GM12878 (cell line): ENCODE measurements around the gene UTP14C. TPM values are rescaled to one million over a fixed set of nuclear protein-coding genes. Genes with fewer than 3 reads are reported as not detected.

Experiments used
- ATAC-seq: fragments of 200-7000 bp; cut with Tn5 transposase; 3 replicates; pipeline ENCODE4 v1.9.1; 2020; ENCODE audit warnings: mild to moderate bottlenecking, moderate library complexity
- BruUV-seq: library from RNA; stranded (reverse); fragments of 400-500 nt; replicated peaks from 2 replicates; lab custom pipeline; 2021; lab: Mats Ljungman, UMichigan
- CTCF ChIA-PET: fragments of 300-600 bp; sonication (Branson Sonifier 250); formaldehyde crosslinking; extraction: SDS; loops from one replicate; lab custom pipeline; 2021; ENCODE audit warnings: inconsistent platforms; lab: Yijun Ruan, JAX
- POLR2A ChIA-PET: fragments of 350-600 bp; formaldehyde crosslinking; extraction: SDS; loops from one replicate; lab custom pipeline; 2021; ENCODE audit warnings: inconsistent platforms; lab: Charles Lee
- RAD21 ChIA-PET: fragments of 300-600 bp; sonication (Branson Sonifier 250); formaldehyde crosslinking; loops from one replicate; lab custom pipeline; 2023; ENCODE audit warnings: antibody characterized with exemption; ENCODE audit not compliant: unreplicated experiment; lab: Charles Lee
- SMC1A ChIA-PET: fragments of 300-600 bp; sonication (Branson Sonifier 250); formaldehyde crosslinking; loops from one replicate; lab custom pipeline; 2023; ENCODE audit not compliant: unreplicated experiment, uncharacterized antibody; lab: Charles Lee
- DNase-seq: peaks from one replicate; pipeline ENCODE4 v3.0.0-alpha.2; 2011; ENCODE audit warnings: low read depth, low spot score
- FAIRE-seq: peaks from 3 replicates; lab custom pipeline; 2011; peaks lifted over from hg19 to GRCh38; lab: Jason Lieb, UNC
- H2AFZ ChIP-seq: 2 replicates; pipeline ENCODE4 v1.6.0; 2011; ENCODE audit warnings: low read depth, low read length, control low read depth; ENCODE audit not compliant: control insufficient read depth
- H3K27ac ChIP-seq: 2 replicates; pipeline ENCODE4 v1.5.1; 2011; ENCODE audit warnings: control low read depth; ENCODE audit not compliant: control insufficient read depth, insufficient read depth
- H3K27me3 ChIP-seq, 2 experiments: replicated peaks in 1 of 2; 2 replicates each; pipeline versions ENCODE4 v1.6.0 to v1.6.1; 2011; ENCODE audit warnings: low read length in 1 of 2; ENCODE audit not compliant: control insufficient read depth in 2 of 2, insufficient read depth in 2 of 2
- H3K36me3 ChIP-seq, 2 experiments: 2 replicates each; pipeline ENCODE4 v1.5.1; 2011; ENCODE audit warnings: low read length in 1 of 2; ENCODE audit not compliant: control insufficient read depth in 2 of 2, insufficient read depth in 2 of 2
- H3K4me1 ChIP-seq: 2 replicates; pipeline ENCODE4 v1.6.1; 2011; ENCODE audit warnings: mild to moderate bottlenecking, low read length, moderate library complexity, mixed read lengths; ENCODE audit not compliant: control insufficient read depth, insufficient read depth
- H3K4me2 ChIP-seq: 2 replicates; pipeline ENCODE4 v1.6.0; 2011; ENCODE audit warnings: control low read depth; ENCODE audit not compliant: control insufficient read depth, insufficient read depth
- H3K4me3 ChIP-seq: fragments of 200-600 bp; sonication (generic); 2 replicates; pipeline ENCODE4 v1.5.1; 2016
- H3K79me2 ChIP-seq: 2 replicates; pipeline ENCODE4 v1.6.0; 2011; ENCODE audit warnings: low read length; ENCODE audit not compliant: control insufficient read depth, insufficient read depth
- H3K9ac ChIP-seq: 2 replicates; pipeline ENCODE4 v1.8.0; 2011; ENCODE audit warnings: low read length, control low read depth, mixed read lengths; ENCODE audit not compliant: control insufficient read depth, insufficient read depth
- H3K9me3 ChIP-seq: replicated peaks from 3 replicates; pipeline ENCODE4 v1.5.1; 2011; ENCODE audit warnings: mild to moderate bottlenecking, low read length; ENCODE audit not compliant: control insufficient read depth, insufficient read depth
- H4K20me1 ChIP-seq: 2 replicates; pipeline ENCODE4 v1.6.0; 2011; ENCODE audit not compliant: control insufficient read depth, insufficient read depth
- BCL11A ChIP-seq: IDR thresholded peaks from 2 replicates; pipeline ENCODE4 v1.6.1; 2011; ENCODE audit warnings: low read depth, low read length
- CHD2 ChIP-seq: IDR thresholded peaks from 2 replicates; pipeline ENCODE4 v1.6.1; 2011; ENCODE audit warnings: low read depth, low read length, improper control_type of control experiment, borderline replicate concordance
- CREB1 ChIP-seq: IDR thresholded peaks from 2 replicates; pipeline ENCODE4 v1.6.1; 2012; ENCODE audit warnings: low read depth, mild to moderate bottlenecking, inconsistent platforms
- FOS ChIP-seq: IDR thresholded peaks from 3 replicates; pipeline ENCODE4 v1.6.1; 2011; ENCODE audit warnings: borderline replicate concordance; ENCODE audit not compliant: insufficient read length; ENCODE audit errors: extremely low read depth
- HDAC6 ChIP-seq: fragments of 200-600 bp; sonication (generic); IDR thresholded peaks from one replicate; pipeline ENCODE4 v1.8.0; 2017; ENCODE audit warnings: antibody characterized with exemption; ENCODE audit not compliant: unreplicated experiment
- MXI1 ChIP-seq: fragments of 150-350 bp; IDR thresholded peaks from 2 replicates; pipeline ENCODE4 v1.6.1; 2011; ENCODE audit warnings: low read depth, mild to moderate bottlenecking, inconsistent platforms, low read length, improper control_type of control experiment
- MYC ChIP-seq: IDR thresholded peaks from 2 replicates; pipeline ENCODE4 v1.6.1; 2011; ENCODE audit warnings: mild to moderate bottlenecking, low read length, moderate library complexity, inconsistent platforms; ENCODE audit not compliant: insufficient read depth, insufficient replicate concordance, insufficient read length, severe bottlenecking
- PAX8 ChIP-seq: fragments of 450-650 bp; IDR thresholded peaks from 2 replicates; pipeline ENCODE4 v1.6.1; 2017; ENCODE audit warnings: mild to moderate bottlenecking, moderate library complexity
- SPI1 ChIP-seq: IDR thresholded peaks from 2 replicates; pipeline ENCODE4 v1.6.1; 2011; ENCODE audit warnings: low read depth, mild to moderate bottlenecking, low read length, moderate library complexity, borderline replicate concordance; ENCODE audit not compliant: insufficient read depth
- WGBS: methylation state at CpG from one replicate; pipeline ENCODE4 v1.1.6; 2016; ENCODE audit warnings: low lambda C conversion rate; ENCODE audit not compliant: insufficient replicate concordance, insufficient coverage; ENCODE audit errors: missing lambda C conversion rate; 5-methylcytosine and 5-hydroxymethylcytosine counted together
- in situ Hi-C: fragments of 300-500 bp; cut with MboI; formaldehyde crosslinking; loops from 9 replicates; pipeline ENCODE4 v1.14.3; 2018; ENCODE audit warnings: mixed read lengths
- intact Hi-C: fragments of 100-400 bp; cut with micrococcal nuclease; formaldehyde crosslinking; loops from one replicate; pipeline ENCODE4 v1.14.2; 2022; ENCODE audit not compliant: unreplicated experiment
- polyA plus RNA-seq, 11 experiments: library from polyadenylated mRNA; depleted of rRNA in 4 of 11; unstranded in 6 of 11; stranded (reverse) in 5 of 11; fragments of >200 nt; fragmentation: Nextera tagmentation in 4 of 11; fragmentation: Illumina TruSeq in 1 of 11; extraction: Ambion mirVana in 4 of 11; extraction: Trizol in 1 of 11; gene quantifications; 1 replicate in 1 of 11; 2 replicates in 10 of 11; pipeline versions ENCODE4 v1.2.1 to v1.2.3, GENCODE V29; 2011 to 2016; ENCODE audit warnings: inconsistent platforms in 2 of 11, missing spikeins in 2 of 11, low read depth in 1 of 11
- total RNA-seq, 4 experiments: library from RNA; depleted of rRNA in 3 of 4; stranded (reverse); fragments of >200 nt in 3 of 4; fragmentation: Illumina TruSeq in 1 of 4; extraction: Trizol in 1 of 4; gene quantifications; 2 replicates each; pipeline versions ENCODE4 v1.2.1 to v1.2.3, GENCODE V29; 2013 to 2021

UTP14C gene
- total and polyA plus RNA-seq, 10 of the 15 experiments (the other 5 are each of a cell fraction or from before 2014, with no cell fraction given) = 3.4 to 11.2 (median 6.0) TPM

- ChIA-PET POLR2A (interaction anchor here (0.6 kb wide), 1 partner anchor 135 kb away, joined by 3 read pairs; no protein-coding TSS in a partner anchor), SMC1A (interaction anchor here (1.0 to 1.6 kb wide), 4 partner anchors 10 to 35 kb away, joined by 3 to 4 read pairs (median 4); partner anchors contain the start of gene ALG11), RAD21 (no interaction called here), CTCF (interaction anchor here (0.8 to 1.5 kb wide), 3 partner anchors 13 to 852 kb away, joined by 3 to 4 read pairs (median 4); no protein-coding TSS in a partner anchor)
- Histone ChIP-seq H3K4me1 (no peaks in the 10 kb centered on the region), H3K9ac (no peak overlapping the region), H3K27me3 (no peaks in the 10 kb centered on the region), H3K36me3 (no peaks in the 10 kb centered on the region), H3K9me3 (no peaks in the 10 kb centered on the region), H4K20me1 (no peaks in the 10 kb centered on the region), H3K27ac (no peak overlapping the region), H2AFZ (no peak overlapping the region), H3K79me2 (no peaks in the 10 kb centered on the region), H3K4me2 (no peak overlapping the region), H3K4me3 (no peak overlapping the region)
- DNase-seq (no peak), ATAC-seq (no peak), FAIRE-seq (no peak)
- BruUV-seq = no TSS peak
- TF ChIP-seq CREB1 (no peak), MYC (no peak), CHD2 (no peak), PAX8 (no peak)
- in situ Hi-C loops = no loop called here
- intact Hi-C loops = no loop called here
- WGBS = 26% methylated on average over 5 of the region's 5 CpGs
These were observed 46.9 kb upstream of the UTP14C start for GRCh38 chr13:51977625-51978024.

- in situ Hi-C loops (no loop called here), intact Hi-C loops (no loop called here)
- Histone ChIP-seq H3K79me2 (no peaks in the 10 kb centered on the region), H3K9me3 (no peaks in the 10 kb centered on the region), H4K20me1 (no peaks in the 10 kb centered on the region), H3K27me3 (no peaks in the 10 kb centered on the region), H3K4me3 (no peak overlapping the region), H3K27ac (no peak overlapping the region), H3K4me1 (no peaks in the 10 kb centered on the region), H3K36me3 (no peaks in the 10 kb centered on the region), H3K4me2 (no peak overlapping the region), H3K9ac (no peak overlapping the region), H2AFZ (no peak overlapping the region)
- WGBS = 44% methylated on average over 5 of the region's 5 CpGs
- ChIA-PET POLR2A (no interaction called here), SMC1A (interaction anchor here (1.2 to 1.5 kb wide), 2 partner anchors 13 to 15 kb away, joined by 3 to 5 read pairs; no protein-coding TSS in a partner anchor), RAD21 (interaction anchor here (0.9 kb wide), 1 partner anchor 18 kb away, joined by 3 read pairs; no protein-coding TSS in a partner anchor), CTCF (no interaction called here)
- FAIRE-seq (no peak), DNase-seq (no peak), ATAC-seq (no peak)
- TF ChIP-seq SPI1 (no peak), HDAC6 (no peak), FOS (no peak), MXI1 (no peak), BCL11A (no peak)
- no TSS peak for BruUV-seq
These were observed 45.5 kb upstream of the UTP14C start for GRCh38 chr13:51978796-51979556.
